Stimulated activated CD4-positive, alpha-beta T cell treated with anti-CD3 and anti-CD28 coated beads, TNF-alpha, amount 100 ng/mL, for 4 hours (primary cell): ENCODE measurements around the gene SYT15.
A peak's percentile ranks its signal among the peaks of the same experiment; 100 is the strongest.
"Not testable (repeated sequence)": the region's sequence is repeated elsewhere in the genome, so short reads cannot be mapped to it uniquely, and the experiment has no call there.

Experiments
- DNase-seq, 3 experiments: peaks; one replicate each; pipeline ENCODE4 v3.0.0-alpha.2; 2020; ENCODE audit warnings: low read depth in 3 of 3

Gene SYT15

DNA sequence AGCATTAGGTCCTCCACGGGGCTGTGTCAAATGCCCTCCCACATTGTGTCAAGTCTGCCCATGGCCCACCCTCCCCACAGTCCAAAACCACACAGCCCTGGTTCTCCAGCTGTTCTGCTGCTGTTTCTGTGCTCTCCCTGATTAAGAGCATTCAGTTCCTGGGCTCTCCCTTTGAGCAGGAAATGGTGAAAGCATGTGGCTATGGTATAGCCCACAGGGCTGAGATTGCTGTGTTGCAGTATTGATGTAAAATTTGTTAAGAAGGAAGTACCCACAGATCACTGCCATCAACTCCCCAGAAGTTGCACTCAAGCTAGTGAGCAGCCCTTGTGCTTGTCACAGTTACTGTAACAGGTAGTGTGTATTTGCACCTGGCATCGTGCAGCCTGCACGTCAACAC lies 9.3 kb downstream of the SYT15 start:
- not testable (repeated sequence) for DNase-seq

GRCh38 chr10:46589589-46589988 lies 10.7 kb downstream of the SYT15 start:
- DNase-seq = not testable (repeated sequence)

DNA sequence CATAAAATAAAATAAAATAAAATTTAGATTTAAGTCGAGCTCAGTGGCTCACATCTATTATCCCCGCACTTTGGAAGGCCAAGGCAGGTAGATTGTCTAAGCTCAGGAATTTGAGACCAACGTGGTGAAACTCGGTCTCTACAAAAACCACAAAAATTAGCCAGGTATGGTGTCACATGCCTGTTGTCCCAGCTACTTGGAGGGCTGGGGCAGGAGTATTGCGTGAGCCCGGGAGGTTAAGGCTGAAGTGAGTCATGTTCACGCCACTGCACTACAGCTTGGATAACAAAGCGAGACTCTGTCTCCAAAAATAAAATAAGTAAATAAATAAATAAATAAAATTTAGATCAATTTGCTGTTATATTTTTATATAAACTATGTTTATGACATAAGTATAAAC lies 12.1 kb downstream of the SYT15 start:
- DNase-seq = not testable (repeated sequence)

DNA sequence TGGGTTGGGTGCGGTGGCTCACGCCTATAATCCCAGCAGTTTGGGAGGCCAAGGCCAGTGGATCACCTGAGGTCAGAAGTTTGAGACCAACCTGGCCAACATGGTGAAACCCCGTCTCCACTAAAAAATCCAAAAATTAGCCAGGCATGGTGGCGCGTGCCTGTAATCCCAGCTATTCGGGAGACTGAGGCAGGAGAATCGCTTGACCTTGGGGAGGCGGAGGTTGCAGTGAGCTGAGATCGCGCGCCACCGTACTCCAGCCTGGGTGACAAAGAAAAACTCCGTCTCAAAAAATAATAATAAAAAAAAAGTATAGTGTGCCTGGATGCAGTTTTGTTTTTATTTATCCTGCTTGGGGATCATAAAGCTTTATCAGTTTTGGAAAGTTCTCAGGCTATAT lies 14.4 kb downstream of the SYT15 start:
- not testable (repeated sequence) for DNase-seq

- DNase-seq = not testable (repeated sequence)
These were observed 15.6 kb downstream of the SYT15 start for GRCh38 chr10:46594453-46595063.

GRCh38 chr10:46596570-46596969 lies 17.6 kb downstream of the SYT15 start:
- not testable (repeated sequence) for DNase-seq

DNA sequence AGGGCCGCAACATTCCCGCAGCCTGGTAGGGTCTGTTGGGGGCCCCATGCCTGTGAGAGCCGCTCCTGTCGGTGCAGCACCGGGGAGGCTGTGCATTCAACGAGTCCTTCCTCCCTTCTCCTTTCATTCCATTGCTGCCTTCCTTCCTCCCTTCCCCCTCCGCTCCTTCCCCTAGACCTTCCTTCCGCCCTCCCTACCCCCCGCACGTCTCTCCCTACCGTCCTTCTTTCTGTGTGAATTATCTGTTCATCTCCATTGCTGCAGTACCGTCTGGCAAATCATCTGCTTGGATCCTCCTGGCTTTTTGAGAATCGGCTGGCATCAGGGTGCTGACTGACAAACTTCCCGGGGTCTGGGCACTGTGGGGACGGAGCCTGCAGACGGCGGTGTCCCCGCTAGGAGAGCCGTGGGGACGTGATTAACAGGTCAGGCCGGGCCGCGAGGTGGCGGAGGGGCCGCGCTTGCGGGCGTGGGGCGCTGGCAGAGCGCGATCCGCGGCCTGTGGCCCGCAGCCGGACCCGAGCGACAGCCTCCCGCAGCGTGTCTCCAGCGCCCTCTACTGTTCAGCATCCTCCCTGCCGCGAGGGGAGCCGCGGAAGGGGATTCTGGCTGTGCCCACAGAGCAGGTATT lies 18.8 kb downstream of the SYT15 start:
- peak in 1 of 3 experiments; percentile 6 for DNase-seq

GRCh38 chr10:46600516-46600915 lies 21.6 kb downstream of the SYT15 start:
- not testable (repeated sequence) for DNase-seq

DNA sequence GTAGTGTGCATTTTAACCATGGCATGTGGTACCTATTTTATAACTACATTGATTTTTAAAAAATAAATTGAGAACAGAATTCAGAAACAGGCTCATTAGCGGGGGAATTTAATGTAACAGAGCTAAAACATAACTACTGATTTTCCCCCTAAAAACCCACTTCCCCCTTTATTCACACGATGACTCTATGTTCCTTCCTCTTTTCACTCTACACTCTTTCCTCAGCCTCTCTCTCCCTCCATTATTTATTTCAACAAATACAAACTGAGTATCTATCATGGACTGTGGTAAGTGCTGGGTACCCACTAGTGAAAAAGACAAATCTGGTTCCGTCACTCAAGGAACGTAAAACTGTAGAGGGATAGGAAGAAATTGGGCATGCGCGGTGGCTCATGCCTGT lies 36.6 kb downstream of the SYT15 start:
- not testable (repeated sequence) for DNase-seq

DNA sequence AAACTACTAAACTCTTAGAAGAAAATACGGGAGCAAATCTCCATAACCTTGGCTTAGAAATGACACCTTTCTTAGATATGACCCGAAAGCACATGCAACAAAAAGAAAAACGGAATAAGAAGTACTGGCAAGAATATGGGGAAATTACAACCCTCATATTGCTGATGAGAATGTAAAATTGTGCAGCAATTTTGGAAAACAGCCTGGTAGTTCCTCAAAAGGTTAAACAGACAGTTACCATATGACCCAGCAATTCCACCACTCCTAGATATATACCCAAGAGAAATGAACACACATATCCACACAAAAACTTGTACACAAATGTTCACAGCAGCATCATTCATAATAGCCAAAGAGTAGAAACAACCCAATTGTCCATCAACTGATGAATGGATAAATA lies 37.3 kb downstream of the SYT15 start:
- DNase-seq = not testable (repeated sequence)

GRCh38 chr10:46617134-46617533 lies 38.2 kb downstream of the SYT15 start:
- DNase-seq = not testable (repeated sequence)

DNA sequence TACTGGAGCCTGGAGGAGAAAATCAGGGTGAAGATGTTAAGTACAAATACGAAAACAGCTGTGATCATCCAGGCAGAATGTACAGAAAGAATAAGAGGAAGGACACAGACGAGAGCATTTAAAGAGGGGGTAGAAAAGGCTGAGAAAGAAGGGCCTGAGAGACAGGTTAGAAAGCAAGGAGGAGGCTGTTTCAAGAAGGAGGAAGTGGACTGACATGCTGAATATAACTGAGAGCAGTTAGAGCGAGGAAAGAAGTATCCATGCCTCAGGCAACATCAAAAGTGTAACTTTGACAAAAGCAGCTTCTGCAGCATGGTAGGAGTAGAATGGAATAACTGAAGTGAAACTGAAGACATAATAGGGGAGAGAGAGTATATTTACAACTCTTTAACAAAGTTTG lies 39.0 kb downstream of the SYT15 start:
- not testable (repeated sequence) for DNase-seq

- not testable (repeated sequence) for DNase-seq
These were observed 45.1 kb downstream of the SYT15 start for GRCh38 chr10:46623899-46624654.

DNA sequence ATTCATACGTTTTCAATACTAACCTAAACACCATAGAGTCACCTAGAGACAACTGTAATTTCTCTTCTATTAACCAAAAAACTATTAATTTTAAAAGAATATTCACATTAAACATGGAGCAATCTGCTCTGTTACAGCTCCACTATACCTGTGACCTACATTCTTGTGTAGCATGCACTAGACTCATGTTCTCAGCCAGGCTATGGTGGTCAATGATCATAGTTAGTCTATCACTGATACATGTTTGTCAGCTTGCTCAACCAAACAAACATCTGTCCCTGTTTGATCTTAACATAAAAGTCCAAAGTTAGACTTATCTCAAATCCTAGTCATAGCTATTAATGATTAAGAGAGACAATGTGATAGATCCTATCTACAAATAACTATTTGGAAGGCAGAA lies 50.9 kb downstream of the SYT15 start:
- DNase-seq = not testable (repeated sequence)

DNA sequence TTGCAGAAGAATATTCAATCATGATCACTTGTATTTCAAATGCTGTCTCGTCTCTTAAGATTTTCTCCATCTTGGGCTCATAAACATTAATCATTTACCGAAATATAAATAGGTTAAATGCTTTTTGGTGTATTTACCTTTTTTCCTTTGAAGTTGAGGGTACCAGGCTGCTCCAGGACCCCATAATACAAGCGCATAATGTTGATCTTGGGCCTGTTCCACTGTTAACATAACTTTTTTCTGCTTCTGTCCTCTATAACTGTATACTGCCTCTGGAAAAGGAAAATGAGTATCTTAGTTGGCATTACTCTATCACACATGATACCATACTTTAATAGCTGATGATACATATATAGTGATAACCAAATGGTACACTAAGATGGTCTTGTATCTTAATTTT lies 51.9 kb downstream of the SYT15 start:
- not testable (repeated sequence) for DNase-seq

- not testable (repeated sequence) for DNase-seq
These were observed 52.8 kb downstream of the SYT15 start for GRCh38 chr10:46631683-46632082.

GRCh38 chr10:46634698-46635097 lies 55.8 kb downstream of the SYT15 start:
- not testable (repeated sequence) for DNase-seq

- DNase-seq = not testable (repeated sequence)
These were observed 56.5 kb downstream of the SYT15 start for GRCh38 chr10:46635364-46635959.

DNA sequence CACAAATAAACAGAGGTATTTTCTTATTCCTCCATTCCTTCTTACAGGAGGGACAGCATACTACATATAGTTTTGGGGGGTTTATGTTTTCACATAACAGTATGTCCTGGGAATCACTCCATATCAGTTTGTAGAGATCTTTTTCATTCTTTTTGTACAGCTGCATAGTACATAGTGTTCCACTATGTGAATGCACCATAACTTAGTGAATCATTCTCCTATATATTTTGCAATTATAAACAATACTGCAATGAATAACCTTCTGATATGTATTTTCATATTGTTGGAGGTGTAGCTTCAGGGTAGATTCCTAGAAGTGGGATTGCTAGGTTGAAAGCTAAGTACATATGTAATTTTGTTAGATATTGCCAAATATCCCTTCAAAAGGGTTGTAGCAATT lies 61.1 kb downstream of the SYT15 start:
- DNase-seq = not testable (repeated sequence)
